22Rv1 (cell line): ENCODE data around the gene INPP5A.

Experiments
- ZFX ChIP-seq: fragments of 450-650 bp; IDR thresholded peaks from 2 replicates; pipeline ENCODE4 v1.6.1; 2017; ENCODE audit warnings: antibody characterized with exemption, borderline replicate concordance
- TF ChIP-seq, protein P1 (sequence below): fragments of 450-650 bp; IDR thresholded peaks from 2 replicates; pipeline ENCODE4 v1.5.1; 2017; ENCODE audit warnings: mild to moderate bottlenecking

DNA sequence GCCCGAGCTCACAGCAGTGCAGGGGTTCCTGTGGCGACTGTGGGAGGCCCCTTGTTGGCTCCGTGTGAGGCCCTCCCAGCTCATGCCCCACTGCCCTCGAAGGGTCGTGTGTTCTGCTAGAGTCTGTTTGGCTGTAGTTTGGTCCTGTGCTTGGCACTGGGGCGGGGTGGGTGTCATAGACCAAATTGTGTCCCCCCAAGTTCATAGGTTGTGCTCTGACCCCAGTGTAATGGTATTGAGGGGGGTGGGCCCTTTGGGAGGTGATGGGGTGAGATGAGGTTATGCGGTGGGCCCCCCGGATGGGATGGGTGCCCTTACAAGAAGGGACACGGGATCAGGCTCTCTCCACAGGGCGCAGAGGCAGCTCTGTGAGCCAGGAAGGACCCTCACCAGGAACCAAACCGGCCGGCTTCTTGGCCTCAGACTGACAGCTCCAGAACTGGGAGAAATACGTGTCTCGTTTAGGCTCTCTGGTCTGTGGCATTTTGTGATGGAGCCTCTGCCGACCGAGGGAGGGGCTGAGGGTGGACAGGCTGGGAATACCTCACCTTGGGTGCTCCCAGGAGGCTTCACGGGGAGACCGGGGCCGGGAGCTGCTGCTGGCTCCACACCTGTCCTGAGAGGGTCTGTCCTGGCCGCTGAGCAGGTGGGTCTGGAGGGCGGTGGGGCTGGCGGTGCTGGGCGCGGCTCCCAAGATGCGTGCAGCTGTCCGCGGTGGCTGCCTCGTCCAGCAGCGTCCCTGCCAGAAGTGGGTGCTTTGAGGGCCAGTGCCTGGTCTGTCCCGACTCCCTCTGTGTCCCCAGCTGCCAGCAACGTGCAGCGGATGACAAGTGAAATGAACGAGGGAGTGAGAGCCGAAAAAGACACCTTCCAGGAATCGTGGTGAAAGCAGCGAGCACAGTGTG, 89.4 kb downstream of the INPP5A start:
- TF ChIP-seq, protein P1, sequence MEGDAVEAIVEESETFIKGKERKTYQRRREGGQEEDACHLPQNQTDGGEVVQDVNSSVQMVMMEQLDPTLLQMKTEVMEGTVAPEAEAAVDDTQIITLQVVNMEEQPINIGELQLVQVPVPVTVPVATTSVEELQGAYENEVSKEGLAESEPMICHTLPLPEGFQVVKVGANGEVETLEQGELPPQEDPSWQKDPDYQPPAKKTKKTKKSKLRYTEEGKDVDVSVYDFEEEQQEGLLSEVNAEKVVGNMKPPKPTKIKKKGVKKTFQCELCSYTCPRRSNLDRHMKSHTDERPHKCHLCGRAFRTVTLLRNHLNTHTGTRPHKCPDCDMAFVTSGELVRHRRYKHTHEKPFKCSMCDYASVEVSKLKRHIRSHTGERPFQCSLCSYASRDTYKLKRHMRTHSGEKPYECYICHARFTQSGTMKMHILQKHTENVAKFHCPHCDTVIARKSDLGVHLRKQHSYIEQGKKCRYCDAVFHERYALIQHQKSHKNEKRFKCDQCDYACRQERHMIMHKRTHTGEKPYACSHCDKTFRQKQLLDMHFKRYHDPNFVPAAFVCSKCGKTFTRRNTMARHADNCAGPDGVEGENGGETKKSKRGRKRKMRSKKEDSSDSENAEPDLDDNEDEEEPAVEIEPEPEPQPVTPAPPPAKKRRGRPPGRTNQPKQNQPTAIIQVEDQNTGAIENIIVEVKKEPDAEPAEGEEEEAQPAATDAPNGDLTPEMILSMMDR: no peak
- TF ChIP-seq ZFX: no peak
